Mesodermal cell (in vitro differentiated cells): ENCODE results near the gene UIMC1.

Source experiments
- H3K27ac ChIP-seq: 2 replicates; pipeline ENCODE4 v1.7.0; 2013; ENCODE audit warnings: mild to moderate bottlenecking, low read depth, low read length, moderate library complexity; ENCODE audit not compliant: severe bottlenecking
- H3K36me3 ChIP-seq: 2 replicates; pipeline ENCODE4 v1.7.1; 2013; ENCODE audit warnings: mild to moderate bottlenecking, low read length, moderate library complexity; ENCODE audit not compliant: control insufficient read depth, insufficient read depth
- H3K4me1 ChIP-seq: one replicate; pipeline ENCODE4 v1.7.1; 2013; ENCODE audit warnings: mild to moderate bottlenecking, low read length; ENCODE audit not compliant: insufficient read depth, control insufficient read depth, poor library complexity, severe bottlenecking
- H3K4me3 ChIP-seq: 2 replicates; pipeline ENCODE4 v1.7.0; 2013; ENCODE audit warnings: low read length, control low read depth, mild to moderate bottlenecking; ENCODE audit not compliant: insufficient read depth, poor library complexity, severe bottlenecking; ENCODE audit errors: extremely low read depth
- H3K9me3 ChIP-seq: 2 replicates; pipeline ENCODE4 v1.7.1; 2013; ENCODE audit warnings: mild to moderate bottlenecking, low read length, moderate library complexity; ENCODE audit not compliant: control insufficient read depth
- WGBS, 2 experiments: methylation state at CpG; one replicate each; pipeline ENCODE4 v1.1.5; 2013; ENCODE audit warnings: missing lambda C conversion rate in 2 of 2; ENCODE audit not compliant: insufficient coverage in 2 of 2; 5-methylcytosine and 5-hydroxymethylcytosine counted together

The UIMC1 gene

DNA sequence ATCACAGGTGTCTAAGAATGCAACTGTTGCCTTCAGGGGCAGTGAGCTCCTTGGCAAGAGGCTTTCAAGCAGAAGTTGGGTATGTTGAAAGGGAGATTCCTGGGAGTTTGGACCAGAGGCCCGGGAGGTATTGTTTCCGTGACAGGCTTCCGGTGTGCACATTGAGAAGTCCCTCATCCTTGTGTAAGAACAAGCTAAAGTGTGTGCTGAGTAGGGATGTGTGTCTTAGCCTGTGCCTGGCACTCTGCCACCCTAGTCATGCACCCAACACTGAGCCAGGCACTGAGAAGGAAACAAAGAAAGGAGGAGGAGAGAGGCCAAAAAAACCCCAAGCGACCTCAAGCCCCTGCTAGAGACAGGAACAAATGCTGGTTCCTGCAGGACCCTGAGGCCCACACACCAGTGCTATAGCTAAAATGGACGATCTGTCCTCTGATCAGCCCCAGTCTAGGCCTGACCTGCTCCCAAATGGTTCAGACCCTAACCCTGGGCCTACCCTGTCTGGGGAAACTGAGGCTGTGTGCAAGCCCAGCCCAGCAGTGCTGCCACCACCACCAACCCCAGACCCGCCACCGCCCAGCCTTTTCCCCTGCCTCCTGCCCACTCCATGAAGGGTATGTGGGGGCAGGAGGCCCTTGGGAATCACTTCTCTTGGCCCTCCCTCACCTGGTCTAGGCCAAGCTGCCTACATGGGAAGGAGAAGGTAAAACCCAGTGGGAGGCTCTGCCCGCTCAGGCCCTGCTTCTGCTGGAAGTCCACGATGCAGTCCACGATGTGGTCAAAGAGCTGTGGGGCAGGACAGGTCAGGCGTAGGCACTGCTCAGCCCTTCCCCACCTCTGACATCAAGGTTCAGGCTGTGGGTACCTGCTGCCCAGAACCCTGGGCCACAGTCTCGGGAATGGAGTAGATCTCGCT is 120.0 kb downstream of the UIMC1 start:
- WGBS, 2 experiments: 88 to 91% methylated on average over 9 to 10 of the region's 13 CpGs
- H3K36me3 ChIP-seq: no peaks in the 10 kb centered on the region
- H3K27ac ChIP-seq: no peak overlapping the region
- H3K9me3 ChIP-seq: no peaks in the 10 kb centered on the region
- no peak overlapping the region for H3K4me3 ChIP-seq
- H3K4me1 ChIP-seq: peaks cover 4% of the 10 kb centered on the region

GRCh38 chr5:176884571-176884890 is 122.0 kb downstream of the UIMC1 start:
- Histone ChIP-seq H3K36me3 (no peaks in the 10 kb centered on the region), H3K4me3 (no peak overlapping the region), H3K27ac (no peak overlapping the region), H3K9me3 (no peaks in the 10 kb centered on the region), H3K4me1 (peaks cover 4% of the 10 kb centered on the region)
- 61 to 62% methylated on average over 4 of the region's 4 CpGs for WGBS, 2 experiments

GRCh38 chr5:176883700-176884570 is 122.6 kb downstream of the UIMC1 start:
- no peaks in the 10 kb centered on the region for H3K36me3 ChIP-seq
- WGBS, 2 experiments: 83 to 91% methylated on average over 13 to 14 of the region's 17 CpGs
- no peak overlapping the region for H3K27ac ChIP-seq
- H3K9me3 ChIP-seq: no peaks in the 10 kb centered on the region
- peaks cover 4% of the 10 kb centered on the region for H3K4me1 ChIP-seq
- H3K4me3 ChIP-seq: no peak overlapping the region

- peaks cover 4% of the 10 kb centered on the region for H3K4me1 ChIP-seq
- WGBS, 2 experiments: 82 to 85% methylated on average over 6 of the region's 6 CpGs
- no peak overlapping the region for H3K4me3 ChIP-seq
- no peaks in the 10 kb centered on the region for H3K9me3 ChIP-seq
- no peak overlapping the region for H3K27ac ChIP-seq
- no peaks in the 10 kb centered on the region for H3K36me3 ChIP-seq
Observed at GRCh38 chr5:176882567-176882903, 124.0 kb downstream of the UIMC1 start.

- H3K9me3 ChIP-seq: no peaks in the 10 kb centered on the region
- H3K4me3 ChIP-seq: no peak overlapping the region
- H3K36me3 ChIP-seq: no peaks in the 10 kb centered on the region
- peaks cover 4% of the 10 kb centered on the region for H3K4me1 ChIP-seq
- 90% methylated on average over 24 to 25 of the region's 25 CpGs for WGBS, 2 experiments
- H3K27ac ChIP-seq: no peak overlapping the region
Observed at GRCh38 chr5:176881816-176882566, 124.6 kb downstream of the UIMC1 start.

DNA sequence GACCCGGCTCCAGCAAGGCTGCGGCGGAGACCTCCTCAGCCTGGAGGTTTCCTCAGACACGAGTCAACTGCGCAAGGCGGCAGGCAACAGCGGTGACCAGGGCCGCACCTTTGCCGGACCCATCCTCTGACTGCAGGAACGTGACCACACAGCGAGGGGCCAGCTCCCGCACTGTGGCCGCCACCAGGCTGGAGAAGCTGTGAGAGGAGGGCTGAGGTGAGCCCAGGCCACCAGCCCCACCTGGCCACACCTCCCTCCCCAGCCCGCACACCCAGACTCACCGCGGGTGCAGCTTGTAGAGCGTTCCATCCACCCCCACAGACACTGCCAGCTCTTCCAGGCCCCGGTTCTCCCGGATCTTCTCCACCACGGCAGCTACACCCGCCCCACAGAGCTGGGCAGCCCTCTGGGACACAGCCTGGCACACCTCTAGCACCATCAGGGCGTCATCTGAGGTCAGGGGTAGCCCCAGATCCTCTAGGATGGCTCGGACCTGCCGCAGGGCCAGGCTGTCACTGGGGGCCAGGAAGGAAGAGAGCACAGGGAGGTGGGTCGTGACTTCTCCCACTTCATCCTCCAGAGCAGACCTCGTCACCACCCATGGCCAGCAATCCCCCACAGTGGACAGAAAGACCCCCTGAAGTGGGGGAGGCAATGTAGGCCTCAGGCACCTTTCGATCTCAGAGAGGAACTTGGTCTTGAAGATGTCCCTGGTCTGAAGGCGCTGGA is 125.4 kb downstream of the UIMC1 start:
- Histone ChIP-seq H3K27ac (no peak overlapping the region), H3K4me1 (peaks cover 4% of the 10 kb centered on the region), H3K4me3 (no peak overlapping the region), H3K36me3 (no peaks in the 10 kb centered on the region), H3K9me3 (no peaks in the 10 kb centered on the region)
- WGBS, 2 experiments: 93 to 96% methylated on average over 22 of the region's 28 CpGs

GRCh38 chr5:176880366-176881020 is 126.1 kb downstream of the UIMC1 start:
- Histone ChIP-seq H3K27ac (no peak overlapping the region), H3K4me3 (no peak overlapping the region), H3K4me1 (peaks cover 4% of the 10 kb centered on the region), H3K9me3 (no peaks in the 10 kb centered on the region), H3K36me3 (no peaks in the 10 kb centered on the region)
- 97 to 100% methylated on average over 9 to 14 of the region's 26 CpGs for WGBS, 2 experiments

DNA sequence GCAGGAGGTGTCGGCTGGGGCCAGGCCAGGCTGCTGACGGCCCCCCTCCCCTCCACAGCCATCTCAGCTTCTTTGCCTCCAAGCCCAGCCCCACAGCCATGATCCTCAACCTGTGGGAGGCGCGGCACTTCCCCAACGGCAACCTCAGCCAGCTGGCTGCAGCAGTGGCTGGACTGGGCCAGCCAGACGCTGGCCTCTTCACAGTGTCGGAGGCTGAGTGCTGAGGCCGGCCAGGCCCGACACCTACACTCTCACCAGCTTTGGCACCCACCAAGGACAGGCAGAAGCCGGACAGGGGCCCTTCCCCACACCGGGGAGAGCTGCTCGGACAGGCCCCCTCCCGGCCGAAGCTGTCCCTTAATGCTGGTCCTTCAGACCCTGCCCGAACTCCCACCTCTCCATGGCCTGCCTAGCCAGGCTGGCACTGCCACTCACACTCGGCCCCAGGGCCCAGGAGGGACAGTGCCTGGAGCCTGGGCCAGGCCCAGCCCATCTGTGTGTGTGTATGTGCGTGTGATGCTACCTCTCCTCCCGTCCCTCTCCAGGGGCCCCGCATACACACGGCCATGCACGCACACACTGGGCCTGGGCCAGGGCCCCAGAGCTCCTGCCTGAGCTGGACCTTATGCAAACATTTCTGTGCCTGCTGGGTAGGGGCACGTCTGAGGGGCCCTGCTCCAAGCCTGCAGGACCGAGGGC is 126.8 kb downstream of the UIMC1 start:
- Histone ChIP-seq H3K27ac (no peak overlapping the region), H3K9me3 (no peaks in the 10 kb centered on the region), H3K4me1 (peaks cover 4% of the 10 kb centered on the region), H3K36me3 (no peaks in the 10 kb centered on the region), H3K4me3 (no peak overlapping the region)
- WGBS, 2 experiments: 92 to 95% methylated on average over 15 to 21 of the region's 23 CpGs

DNA sequence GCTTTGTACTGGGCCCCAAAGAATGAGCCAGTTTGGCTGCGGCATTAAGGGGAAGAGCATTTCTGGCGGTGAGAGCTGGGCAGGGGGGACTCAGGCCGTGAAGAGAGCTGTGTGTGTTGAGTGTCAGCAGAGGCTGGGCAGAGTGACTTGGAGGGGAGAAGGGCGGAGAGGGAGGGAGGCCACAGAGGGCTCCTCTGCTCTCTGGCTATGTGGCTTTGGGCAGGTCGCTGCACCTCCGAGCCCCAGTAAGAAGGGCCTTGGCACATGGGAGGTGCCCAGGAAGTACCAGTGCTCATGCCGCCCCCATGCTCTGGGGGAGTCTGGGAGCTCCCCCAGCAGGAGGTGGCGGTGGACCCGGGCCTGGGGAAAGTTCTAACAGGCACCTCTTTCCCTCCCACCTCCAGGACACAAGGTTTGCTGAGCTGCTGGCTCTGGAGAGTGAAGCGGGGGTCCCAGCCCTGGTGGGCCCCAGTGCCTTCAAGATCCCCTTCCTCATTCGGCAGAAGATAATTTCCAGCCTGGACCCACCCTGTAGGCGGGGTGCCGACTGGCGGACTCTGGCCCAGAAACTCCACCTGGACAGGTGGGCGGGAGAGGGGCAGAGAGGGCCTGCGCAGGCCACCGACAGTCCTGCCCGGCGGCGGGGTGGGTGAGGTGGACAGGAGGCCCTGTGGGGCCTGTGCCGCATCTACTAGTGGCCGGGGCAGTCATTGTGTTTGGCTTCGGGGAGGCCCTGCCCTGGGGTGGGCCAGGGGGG is 127.5 kb downstream of the UIMC1 start:
- Histone ChIP-seq H3K4me3 (no peak overlapping the region), H3K4me1 (no peaks in the 10 kb centered on the region), H3K9me3 (no peaks in the 10 kb centered on the region), H3K27ac (no peak overlapping the region), H3K36me3 (no peaks in the 10 kb centered on the region)
- 90 to 94% methylated on average over 19 to 21 of the region's 23 CpGs for WGBS, 2 experiments
